HepG2 (cell line): ENCODE measurements around the gene PIF1. TPM values are rescaled to one million over a fixed set of nuclear protein-coding genes. Genes with fewer than 3 reads are reported as not detected.

ENCODE experiments used
- DPF2 ChIP-seq: sonication (generic); formaldehyde crosslinking; IDR thresholded peaks from 2 replicates; pipeline ENCODE4 v1.4.0; 2020; ENCODE audit warnings: mild to moderate bottlenecking, low read depth, missing genetic modification reagents, borderline replicate concordance
- MNT ChIP-seq: fragments of 450-650 bp; IDR thresholded peaks from 2 replicates; pipeline ENCODE4 v1.6.1; 2016
- NAIF1 ChIP-seq: sonication (generic); formaldehyde crosslinking; IDR thresholded peaks from 2 replicates; pipeline ENCODE4 v1.5.0; 2020; ENCODE audit warnings: mild to moderate bottlenecking, missing genetic modification reagents, borderline replicate concordance
- NFE2 ChIP-seq: sonication (generic); formaldehyde crosslinking; IDR thresholded peaks from 2 replicates; pipeline ENCODE4 v1.4.0; 2020; ENCODE audit warnings: missing genetic modification reagents
- SALL2 ChIP-seq: sonication (generic); formaldehyde crosslinking; IDR thresholded peaks from 2 replicates; pipeline ENCODE4 v1.8.1; 2023; ENCODE audit warnings: mild to moderate bottlenecking, missing genetic modification reagents, inconsistent platforms
- SUZ12 ChIP-seq: fragments of 150-350 bp; IDR thresholded peaks from 2 replicates; pipeline ENCODE4 v1.6.1; 2014; ENCODE audit warnings: low read depth, low read length
- ZBTB26 ChIP-seq: IDR thresholded peaks from 2 replicates; pipeline ENCODE4 v1.6.1; 2016; ENCODE audit warnings: missing compliant biosample characterization, missing genetic modification reagents, borderline replicate concordance
- ZNF3 ChIP-seq: IDR thresholded peaks from 2 replicates; pipeline ENCODE4 v1.7.0; 2017; ENCODE audit warnings: inconsistent platforms
- ZNF432 ChIP-seq: sonication (generic); formaldehyde crosslinking; IDR thresholded peaks from 2 replicates; pipeline ENCODE4 v1.5.0; 2020; ENCODE audit warnings: missing genetic modification reagents, mild to moderate bottlenecking, borderline replicate concordance
- ZNF510 ChIP-seq: sonication (generic); formaldehyde crosslinking; IDR thresholded peaks from 2 replicates; pipeline ENCODE4 v1.4.0; 2020; ENCODE audit warnings: low read depth, mild to moderate bottlenecking, missing genetic modification reagents
- ZNF530 ChIP-seq: sonication (generic); formaldehyde crosslinking; IDR thresholded peaks from 2 replicates; pipeline ENCODE4 v1.5.0; 2020; ENCODE audit warnings: low read depth, mild to moderate bottlenecking, missing genetic modification reagents
- ZNF646 ChIP-seq: sonication (generic); formaldehyde crosslinking; IDR thresholded peaks from 2 replicates; pipeline ENCODE4 v1.9.0; 2021; ENCODE audit warnings: mild to moderate bottlenecking, missing genetic modification reagents
- ZNF777 ChIP-seq: sonication (generic); formaldehyde crosslinking; IDR thresholded peaks from 2 replicates; pipeline ENCODE4 v1.4.0; 2020; ENCODE audit warnings: missing genetic modification reagents
- polyA plus RNA-seq, 8 experiments: library from polyadenylated mRNA; depleted of rRNA in 3 of 8; stranded (reverse) in 7 of 8; unstranded in 1 of 8; fragments of >200 nt; fragmentation: Illumina TruSeq in 4 of 8; extraction: Trizol in 4 of 8; gene quantifications; 2 replicates each; pipeline versions ENCODE4 v1.2.1 to v1.2.3, GENCODE V29; 2011 to 2016; ENCODE audit warnings: low read depth in 4 of 8, missing spikeins in 1 of 8, mixed read lengths in 1 of 8; ENCODE audit not compliant: insufficient read depth in 1 of 8
- total RNA-seq, 5 experiments: library from RNA; depleted of rRNA; stranded (reverse); fragments of >200 nt; fragmentation: Illumina TruSeq; extraction: Trizol; gene quantifications; 2 replicates each; pipeline ENCODE4 v1.2.3, GENCODE V29; 2016; ENCODE audit warnings: low read depth in 1 of 5

PIF1 gene
- total and polyA plus RNA-seq, 2 of the 13 experiments (the other 11 are each of a cell fraction or from before 2014, with no cell fraction given), result 18.5 to 19.7 TPM

GRCh38 chr15:64825431-64826294 lies at the start of gene PIF1 (continued):
- TF ChIP-seq ZNF646 (CRISPR knock-in tag), result no peak
- no peak for TF ChIP-seq ZNF3 (CRISPR knock-in tag)
- no peak for TF ChIP-seq ZBTB26 (CRISPR knock-in tag)
- TF ChIP-seq ZNF530, result no peak
- no peak for TF ChIP-seq SALL2 (CRISPR knock-in tag)
- TF ChIP-seq SUZ12, result no peak
- peak; percentile 92 for TF ChIP-seq NAIF1
- TF ChIP-seq NFE2 (CRISPR knock-in tag), result no peak
- TF ChIP-seq ZNF510, result no peak
- TF ChIP-seq MNT, result peak; percentile 3; the same call in 1 of the 2 replicates
- no peak for TF ChIP-seq ZNF432 (CRISPR knock-in tag)
- TF ChIP-seq DPF2 (CRISPR knock-in tag), result no peak
- TF ChIP-seq ZNF777, result no peak
